Ovary (tissue), 9 donors: ENCODE data around the gene STPG4. TPM values are rescaled to one million over a fixed set of nuclear protein-coding genes. Genes with fewer than 3 reads are reported as not detected.
"Not testable (repeated sequence)": the region's sequence is repeated elsewhere in the genome, so short reads cannot be mapped to it uniquely, and the experiment has no call there.

ENCODE experiments used
- DNase-seq, 5 donors: peaks; one replicate each; pipeline ENCODE4 v3.0.0-alpha.2; 2019 to 2020
- H3K27ac ChIP-seq, 2 donors: fragments of 200-600 bp; one replicate each; pipeline versions ENCODE4 v1.5.1 to v1.8.0; 2019 to 2022
- H3K27me3 ChIP-seq: fragments of 200-600 bp; one replicate; pipeline ENCODE4 v1.8.0; 2022
- H3K36me3 ChIP-seq: fragments of 200-600 bp; sonication (generic); one replicate; pipeline ENCODE4 v1.5.1; 2019
- H3K4me1 ChIP-seq: one replicate; pipeline ENCODE4 v1.8.1; 2013; ENCODE audit warnings: mild to moderate bottlenecking, moderate library complexity; ENCODE audit not compliant: insufficient read depth
- H3K4me3 ChIP-seq: fragments of 200-600 bp; sonication (generic); one replicate; pipeline ENCODE4 v1.5.1; 2017
- H3K9me3 ChIP-seq, 2 donors: fragments of 200-600 bp in 1 of 2; sonication (generic) in 1 of 2; one replicate each; pipeline versions ENCODE4 v1.5.1 to v1.8.1; 2013 to 2019; ENCODE audit warnings: mild to moderate bottlenecking in 1 of 2, moderate library complexity in 1 of 2
- EP300 ChIP-seq: sonication (generic); formaldehyde crosslinking; IDR thresholded peaks from one replicate; pipeline ENCODE4 v1.6.1; 2017; ENCODE audit warnings: antibody characterized with exemption
- POLR2A ChIP-seq: fragments of 450-650 bp; IDR thresholded peaks from one replicate; pipeline ENCODE4 v1.6.1; 2017; ENCODE audit warnings: antibody characterized with exemption, mild to moderate bottlenecking, moderate library complexity
- WGBS, 3 donors: extraction: QIAGEN DNeasy Blood & Tissue Kit in 1 of 3; methylation state at CpG; one replicate each; pipeline versions ENCODE4 v1.1.5 to v1.1.7; 2013 to 2017; 5-methylcytosine and 5-hydroxymethylcytosine counted together
- intact Hi-C, 4 donors: fragments of 100-400 bp; cut with DNase I; formaldehyde crosslinking; loops; one replicate each; pipeline versions ENCODE4 v1.11.0 to v1.15.1; 2022 to 2023
- polyA plus RNA-seq, 2 donors: library from polyadenylated mRNA; stranded (reverse); fragments of 200-250 nt in 1 of 2; fragments of 350-450 nt in 1 of 2; fragmentation: Illumina TruSeq in 1 of 2; extraction: RNeasy Lipid Tissue Mini Kit (QIAGEN cat#74804) in 1 of 2; gene quantifications; one replicate each; pipeline ENCODE4 v1.2.3, GENCODE V29; 2013 to 2014
- total RNA-seq, 7 donors: library from RNA; depleted of rRNA in 2 of 7; stranded (reverse); fragments of >200 nt in 2 of 7; fragmentation: NEBNext Ultra II Directional in 3 of 7; extraction: Animal tissue kit (Norgen Biotek cat#: 25700) in 3 of 7; gene quantifications; one replicate each; pipeline versions ENCODE4 v1.1.0 to v1.2.4, GENCODE V29; 2016 to 2023
- TF ChIP-seq, protein P1 (sequence below), 3 donors: fragments of 450-650 bp in 2 of 3; fragments of 200-600 bp in 1 of 3; IDR thresholded peaks; one replicate each; pipeline versions ENCODE4 v1.5.1 to v1.8.0; 2016 to 2022; ENCODE audit warnings: antibody characterized with exemption in 3 of 3, mild to moderate bottlenecking in 1 of 3
- donor health status: DM: no; HTN: no; CAD: no; lungs with moderate emphysema.
- donor health status: DM: no; HTN: no; CAD: no.
- donor health status: Bipolar disorder and iron deficiency.
- donor health status: DM: yes; HTN: yes; CAD: no.
- donor health status: DM: no; HTN: no; CAD: no.
- donor health status: DM: yes; HTN: yes; CAD: no.

The STPG4 gene
- total and polyA plus RNA-seq, 9 donors: 0.17 to 0.35 TPM; not detected in 7

DNA sequence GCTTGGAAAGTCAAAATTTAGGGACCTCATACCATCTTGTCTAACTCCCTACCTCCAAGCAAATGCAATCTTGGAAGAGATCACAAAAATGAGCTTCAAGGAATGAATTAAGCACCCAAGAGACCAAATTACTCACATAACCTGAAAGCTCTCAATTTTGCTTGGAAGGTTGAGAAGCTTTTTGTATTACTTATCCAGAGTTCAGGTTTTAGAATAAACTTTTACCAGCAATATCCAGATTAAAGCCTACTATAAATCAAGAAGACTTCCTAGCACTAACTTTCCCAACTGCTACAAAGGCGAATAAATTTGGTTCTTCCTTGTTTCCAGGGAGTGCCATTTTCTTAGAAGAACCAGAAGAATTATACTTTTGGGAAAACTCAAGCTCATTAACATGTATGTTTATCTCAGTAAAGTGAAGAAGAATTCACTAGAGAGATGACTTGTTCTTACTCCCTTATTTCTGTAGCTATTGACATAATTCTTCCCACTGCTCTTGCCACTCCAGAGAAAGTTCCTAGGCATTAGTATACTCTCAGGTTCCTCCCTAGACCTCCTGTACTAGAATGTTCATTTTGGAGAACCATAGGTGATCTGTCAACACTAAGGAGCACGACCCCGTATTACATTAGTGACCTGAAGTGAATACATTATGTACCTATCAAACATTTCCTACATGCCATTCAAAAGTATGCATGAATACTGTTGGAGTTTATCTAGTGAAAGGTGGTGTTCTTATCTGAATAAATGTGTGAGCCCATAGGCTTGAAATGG is 18.0 kb upstream of the STPG4 start:
- TF ChIP-seq EP300: no peak
- Histone ChIP-seq H3K36me3 (no peaks in the 10 kb centered on the region), H3K4me3 (peak overlapping the region; percentile 86), H3K27me3 (no peaks in the 10 kb centered on the region), H3K4me1 (no peaks in the 10 kb centered on the region), H3K9me3 (no peaks in the 10 kb centered on the region), H3K27ac (no peak overlapping the region)
- WGBS, 3 donors: 6 to 22% (median 14%) methylated on average over 3 of the region's 3 CpGs
- no peak for DNase-seq
- intact Hi-C loops: no loop called here

DNA sequence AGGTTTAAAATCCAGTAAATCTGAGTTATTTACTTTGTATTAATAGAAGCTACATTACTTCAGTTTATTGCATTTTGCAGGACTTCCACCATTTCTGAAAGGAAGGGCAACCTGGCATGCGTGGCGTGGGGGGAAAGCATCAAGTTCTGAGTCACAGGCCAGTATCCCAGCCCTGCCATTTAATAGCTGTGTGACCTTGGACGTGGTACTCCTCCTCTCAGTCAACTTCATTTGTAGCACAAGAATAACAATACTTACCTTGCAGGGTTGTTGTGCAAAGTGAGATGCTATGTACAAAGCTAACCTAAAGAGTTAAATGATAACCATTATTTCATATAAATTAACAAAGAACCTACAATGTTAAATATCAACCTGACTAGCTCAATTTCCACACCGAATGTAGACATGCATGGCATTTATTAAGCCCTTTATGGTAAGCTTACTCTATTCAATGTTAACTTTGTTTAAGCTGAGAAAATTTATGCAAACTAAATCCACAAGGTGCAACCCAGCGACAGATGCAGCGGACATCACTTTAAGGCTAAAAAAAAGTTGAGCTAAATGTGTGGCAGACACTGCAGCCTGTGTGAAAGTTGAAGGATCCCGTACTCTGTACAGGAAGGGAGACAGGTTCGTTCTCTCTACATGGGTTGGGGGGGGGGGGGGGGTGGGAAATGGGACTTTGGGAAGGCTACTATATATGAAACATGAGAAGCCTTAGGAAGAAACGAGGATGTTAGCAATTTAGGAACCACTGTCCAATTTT is 17.2 kb upstream of the STPG4 start:
- no peaks in the 10 kb centered on the region for H3K27me3 ChIP-seq
- H3K9me3 ChIP-seq: no peaks in the 10 kb centered on the region
- TF ChIP-seq EP300 (no peak), POLR2A (no peak)
- TF ChIP-seq, protein P1, sequence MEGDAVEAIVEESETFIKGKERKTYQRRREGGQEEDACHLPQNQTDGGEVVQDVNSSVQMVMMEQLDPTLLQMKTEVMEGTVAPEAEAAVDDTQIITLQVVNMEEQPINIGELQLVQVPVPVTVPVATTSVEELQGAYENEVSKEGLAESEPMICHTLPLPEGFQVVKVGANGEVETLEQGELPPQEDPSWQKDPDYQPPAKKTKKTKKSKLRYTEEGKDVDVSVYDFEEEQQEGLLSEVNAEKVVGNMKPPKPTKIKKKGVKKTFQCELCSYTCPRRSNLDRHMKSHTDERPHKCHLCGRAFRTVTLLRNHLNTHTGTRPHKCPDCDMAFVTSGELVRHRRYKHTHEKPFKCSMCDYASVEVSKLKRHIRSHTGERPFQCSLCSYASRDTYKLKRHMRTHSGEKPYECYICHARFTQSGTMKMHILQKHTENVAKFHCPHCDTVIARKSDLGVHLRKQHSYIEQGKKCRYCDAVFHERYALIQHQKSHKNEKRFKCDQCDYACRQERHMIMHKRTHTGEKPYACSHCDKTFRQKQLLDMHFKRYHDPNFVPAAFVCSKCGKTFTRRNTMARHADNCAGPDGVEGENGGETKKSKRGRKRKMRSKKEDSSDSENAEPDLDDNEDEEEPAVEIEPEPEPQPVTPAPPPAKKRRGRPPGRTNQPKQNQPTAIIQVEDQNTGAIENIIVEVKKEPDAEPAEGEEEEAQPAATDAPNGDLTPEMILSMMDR (IDR thresholded peaks at IDR 0.05): no peak
- DNase-seq: no peak
- H3K4me1 ChIP-seq: no peaks in the 10 kb centered on the region
- H3K27ac ChIP-seq: no peak overlapping the region
- 7 to 15% (median 10%) methylated on average over 9 of the region's 9 CpGs for WGBS, 3 donors
- H3K4me3 ChIP-seq: no peak overlapping the region
- no peaks in the 10 kb centered on the region for H3K36me3 ChIP-seq
- intact Hi-C loops: no loop called here

DNA sequence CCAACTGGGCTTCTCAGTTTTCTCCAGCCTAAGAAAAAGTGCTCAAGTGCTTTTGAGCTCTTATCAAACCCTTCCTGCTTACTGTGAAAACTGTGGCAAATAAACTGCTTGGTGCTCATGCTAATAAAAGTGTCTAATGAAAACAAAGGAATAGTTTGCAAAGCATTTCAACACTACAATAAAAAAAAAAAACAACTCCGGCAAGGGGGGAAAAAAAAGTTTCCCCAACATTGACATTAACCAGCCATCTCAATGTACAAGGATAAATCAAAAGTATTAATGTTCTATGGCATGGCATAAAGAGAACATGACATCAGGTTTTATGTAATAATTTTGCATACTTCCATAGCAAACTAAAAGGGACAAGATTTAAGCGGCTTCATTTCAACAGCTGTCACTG is 14.7 kb upstream of the STPG4 start:
- 18 to 48% (median 20%) methylated on average over 2 of the region's 2 CpGs for WGBS, 3 donors
- Histone ChIP-seq H3K4me3 (no peak overlapping the region), H3K27ac (no peak overlapping the region)

DNA sequence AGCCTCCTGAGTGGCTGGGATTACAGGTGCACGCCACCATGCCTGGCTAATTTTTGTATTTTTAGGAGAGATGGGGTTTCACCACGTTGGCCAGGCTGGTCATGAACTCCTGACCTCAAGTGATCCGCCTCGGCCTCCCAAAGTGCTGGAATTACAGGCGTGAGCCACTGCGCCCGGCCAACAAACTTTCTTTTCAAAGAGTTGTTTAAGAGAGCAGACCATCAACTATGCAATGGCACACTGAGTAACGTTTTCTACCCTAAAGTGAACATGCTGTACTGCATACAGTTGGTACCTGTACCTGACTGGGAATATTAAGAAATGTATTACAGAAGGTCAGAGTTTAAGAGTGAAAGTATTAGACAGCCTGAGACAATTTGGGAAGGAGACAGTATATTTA is 13.8 kb upstream of the STPG4 start:
- WGBS, 3 donors: 59 to 66% (median 60%) methylated on average over 8 of the region's 8 CpGs
- H3K9me3 ChIP-seq, H3K27me3 ChIP-seq, H3K36me3 ChIP-seq, H3K4me1 ChIP-seq, DNase-seq, H3K4me3 ChIP-seq, H3K27ac ChIP-seq, intact Hi-C loops: not testable (repeated sequence)

More for the DNA sequence above, 14.7 kb upstream of the STPG4 start:
- Histone ChIP-seq H3K27me3 (no peaks in the 10 kb centered on the region), H3K9me3 (no peaks in the 10 kb centered on the region), H3K4me1 (peaks cover 2% of the 10 kb centered on the region), H3K36me3 (no peaks in the 10 kb centered on the region)
- no peak for DNase-seq
- no peak for TF ChIP-seq POLR2A
- TF ChIP-seq, protein P1 (IDR thresholded peaks at IDR 0.05): no peak
- TF ChIP-seq EP300: no peak
- intact Hi-C loops: no loop called here

DNA sequence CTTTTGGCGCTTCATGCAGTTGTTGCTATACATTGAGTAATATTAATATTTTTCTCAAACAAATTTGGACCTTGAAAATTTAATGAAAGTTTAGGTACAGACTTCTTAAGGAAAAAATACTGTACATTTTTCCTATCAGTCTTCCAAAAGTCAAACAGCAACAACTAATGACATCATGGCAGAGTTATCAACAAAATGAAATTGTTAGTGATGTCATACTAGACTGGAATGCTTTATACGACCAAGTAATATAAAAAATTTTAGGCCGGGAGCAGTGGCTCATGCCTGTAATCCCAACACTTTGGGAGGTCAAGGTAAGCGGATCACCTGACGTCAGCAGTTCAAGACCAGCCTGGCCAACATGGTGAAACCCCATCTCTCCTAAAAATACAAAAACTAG is 12.0 kb upstream of the STPG4 start:
- no peak for TF ChIP-seq EP300
- Histone ChIP-seq H3K36me3 (no peaks in the 10 kb centered on the region), H3K9me3 (no peaks in the 10 kb centered on the region), H3K27me3 (no peaks in the 10 kb centered on the region), H3K27ac (no peak overlapping the region), H3K4me3 (no peak overlapping the region), H3K4me1 (peaks cover 2% of the 10 kb centered on the region)
- 65 to 76% (median 67%) methylated on average over 5 of the region's 5 CpGs for WGBS, 3 donors
- intact Hi-C loops: no loop called here
- no peak for DNase-seq
